K562 (cell line): Measurements from ENCODE around the gene DDRGK1. TPM values are rescaled to one million over a fixed set of nuclear protein-coding genes. Genes with fewer than 3 reads are reported as not detected.
A peak's percentile ranks its signal among the peaks of the same experiment; 100 is the strongest.

Experiments used
- CBFA2T2 ChIP-seq: fragments of 450-650 bp; conservative IDR thresholded peaks from 2 replicates; pipeline ENCODE4 v1.6.1; 2017; ENCODE audit warnings: mild to moderate bottlenecking
- CREM ChIP-seq: IDR thresholded peaks from 2 replicates; pipeline ENCODE4 v1.6.1; 2014; ENCODE audit warnings: antibody characterized with exemption, low read depth
- GMEB1 ChIP-seq: fragments of 250-450 bp; sonication (Bioruptor Pico); IDR thresholded peaks from 2 replicates; pipeline ENCODE4 v1.4.0; 2020; ENCODE audit warnings: mild to moderate bottlenecking
- HINFP ChIP-seq: fragments of 450-650 bp; conservative IDR thresholded peaks from 2 replicates; pipeline ENCODE4 v1.6.1; 2016; ENCODE audit warnings: missing genetic modification characterization, low read depth, mild to moderate bottlenecking, control low read depth, missing compliant biosample characterization
- MTF1 ChIP-seq: fragments of 250-450 bp; sonication (Bioruptor Pico); IDR thresholded peaks from 2 replicates; pipeline ENCODE4 v1.9.0; 2021; ENCODE audit warnings: moderate library complexity, mild to moderate bottlenecking, inconsistent platforms, borderline replicate concordance
- SIN3A ChIP-seq, 2 experiments: fragments of 150-350 bp in 1 of 2; IDR thresholded peaks; 2 replicates each; pipeline ENCODE4 v1.6.1; 2011 to 2016; ENCODE audit warnings: borderline replicate concordance in 2 of 2, low read depth in 2 of 2, low read length in 2 of 2, mild to moderate bottlenecking in 2 of 2, moderate library complexity in 2 of 2; ENCODE audit not compliant: control insufficient read depth in 1 of 2
- STAT6 ChIP-seq: sonication (generic); formaldehyde crosslinking; IDR thresholded peaks from 2 replicates; pipeline ENCODE4 v1.8.1; 2023; ENCODE audit warnings: mild to moderate bottlenecking, missing genetic modification reagents
- TRIM24 ChIP-seq, 2 experiments: fragments of 450-650 bp; IDR thresholded peaks; 2 replicates each; pipeline ENCODE4 v1.6.1; 2016
- WHSC1 ChIP-seq: IDR thresholded peaks from one replicate; pipeline ENCODE4 v1.6.1; 2012; ENCODE audit warnings: low read length, control low read depth, inconsistent platforms
- ZBTB33 ChIP-seq: sonication (generic); formaldehyde crosslinking; IDR thresholded peaks from 2 replicates; pipeline ENCODE4 v1.8.1; 2023; ENCODE audit warnings: mild to moderate bottlenecking, missing genetic modification reagents
- ZFX ChIP-seq: sonication (generic); formaldehyde crosslinking; IDR thresholded peaks from 2 replicates; pipeline ENCODE4 v1.8.0; 2022; ENCODE audit warnings: mild to moderate bottlenecking, missing genetic modification reagents, moderate library complexity
- ZNF354B ChIP-seq: fragments of 250-450 bp; sonication (Bioruptor Pico); IDR thresholded peaks from 2 replicates; pipeline ENCODE4 v1.4.0; 2020
- ZNF408 ChIP-seq: fragments of 250-450 bp; sonication (Bioruptor Pico); IDR thresholded peaks from 2 replicates; pipeline ENCODE4 v1.4.0; 2020; ENCODE audit warnings: low read depth, mild to moderate bottlenecking, moderate library complexity
- ZNF436 ChIP-seq: fragments of 250-450, 450-650 bp; sonication (Bioruptor Pico); formaldehyde crosslinking; IDR thresholded peaks from 2 replicates; pipeline ENCODE4 v1.7.0; 2020; ENCODE audit warnings: mild to moderate bottlenecking
- ZNF583 ChIP-seq: fragments of 250-450 bp; sonication (Bioruptor Pico); IDR thresholded peaks from 2 replicates; pipeline ENCODE4 v1.4.0; 2020
- ZNF584 ChIP-seq: fragments of 200-800 bp; sonication (Bioruptor generic); IDR thresholded peaks from 2 replicates; pipeline ENCODE4 v1.6.1; 2016; ENCODE audit warnings: low read depth, mild to moderate bottlenecking, missing genetic modification characterization, missing compliant biosample characterization
- ZNF740 ChIP-seq, 3 experiments: fragments of 200-800 bp in 1 of 3; sonication (Bioruptor generic) in 1 of 3; sonication (generic) in 1 of 3; formaldehyde crosslinking in 1 of 3; IDR thresholded peaks; 2 replicates each; pipeline versions ENCODE4 v1.6.1 to v1.8.0; 2016 to 2022; ENCODE audit warnings: mild to moderate bottlenecking in 2 of 3, missing compliant biosample characterization in 2 of 3, missing genetic modification characterization in 2 of 3, missing genetic modification reagents in 1 of 3
- ZSCAN29 ChIP-seq: fragments of 450-650 bp; IDR thresholded peaks from 2 replicates; pipeline ENCODE4 v1.6.1; 2017
- polyA plus RNA-seq, 8 experiments: library from polyadenylated mRNA; depleted of rRNA in 4 of 8; stranded (reverse) in 5 of 8; unstranded in 3 of 8; fragments of >200 nt; fragmentation: Nextera tagmentation in 2 of 8; fragmentation: Illumina TruSeq in 1 of 8; extraction: Ambion mirVana in 2 of 8; extraction: Trizol in 1 of 8; gene quantifications; 2 replicates each; pipeline versions ENCODE4 v1.2.1 to v1.2.3, GENCODE V29; 2011 to 2014; ENCODE audit warnings: inconsistent platforms in 1 of 8, missing spikeins in 1 of 8
- total RNA-seq, 7 experiments: library from RNA; depleted of rRNA in 6 of 7; stranded (reverse); fragments of >200 nt in 6 of 7; fragmentation: Illumina TruSeq in 2 of 7; extraction: Trizol in 2 of 7; gene quantifications; 2 replicates each; pipeline versions ENCODE4 v1.2.1 to v1.2.3, GENCODE V29; 2011 to 2021; ENCODE audit warnings: low replicate concordance in 1 of 7

The DDRGK1 gene
- total and polyA plus RNA-seq, 9 of the 15 experiments (the other 6 are each of a cell fraction or from before 2014, with no cell fraction given): 2.3 to 54.4 (median 29.1) TPM

- TF ChIP-seq GMEB1 (CRISPR knock-in tag) (no peak), TRIM24 (IDR thresholded peaks at IDR 0.05) (peak in 1 of 2 experiments; percentile 74; a peak in 2 of 4 replicates), SIN3A (IDR thresholded peaks at IDR 0.05; ENCODE audit: borderline replicate concordance in 2 of 2, control insufficient read depth in 1 of 2, low read depth in 2 of 2, low read length in 2 of 2) (peak; percentile 32 to 88; a peak in 3 of 4 replicates), STAT6 (CRISPR knock-in tag) (no peak), ZSCAN29 (no peak), ZNF408 (CRISPR knock-in tag) (no peak), ZFX (CRISPR knock-in tag) (peak; percentile 95), WHSC1 (no peak), CBFA2T2 (no peak), CREM (0 out of 2 replicates have a peak, but pooled peaks have one; percentile 2), ZNF436 (peak; percentile 90), MTF1 (CRISPR knock-in tag) (no peak), ZNF584 (CRISPR knock-in tag) (no peak), ZNF583 (CRISPR knock-in tag) (no peak), HINFP (no peak), ZBTB33 (CRISPR knock-in tag) (0 out of 2 replicates have a peak, but pooled peaks have one; percentile 6), ZNF354B (CRISPR knock-in tag) (no peak), ZNF740 (CRISPR knock-in tag; IDR thresholded peaks at IDR 0.05) (no peak), ZNF740 (tag; IDR thresholded peaks at IDR 0.05) (0 out of 4 replicates have a peak, but pooled peaks of 1 of the 2 experiments have one; percentile 25)
These were observed 30.7 kb downstream of the DDRGK1 start (continued) for GRCh38 chr20:3173610-3174441.
